GM21529 (cell line): ENCODE results near the gene TRA2B.

Experiments
- ATAC-seq: cut with Tn5 transposase; IDR thresholded peaks from one replicate; pipeline ENCODE4 v1.9.1; 2021; ENCODE audit not compliant: unreplicated experiment

TRA2B gene

DNA sequence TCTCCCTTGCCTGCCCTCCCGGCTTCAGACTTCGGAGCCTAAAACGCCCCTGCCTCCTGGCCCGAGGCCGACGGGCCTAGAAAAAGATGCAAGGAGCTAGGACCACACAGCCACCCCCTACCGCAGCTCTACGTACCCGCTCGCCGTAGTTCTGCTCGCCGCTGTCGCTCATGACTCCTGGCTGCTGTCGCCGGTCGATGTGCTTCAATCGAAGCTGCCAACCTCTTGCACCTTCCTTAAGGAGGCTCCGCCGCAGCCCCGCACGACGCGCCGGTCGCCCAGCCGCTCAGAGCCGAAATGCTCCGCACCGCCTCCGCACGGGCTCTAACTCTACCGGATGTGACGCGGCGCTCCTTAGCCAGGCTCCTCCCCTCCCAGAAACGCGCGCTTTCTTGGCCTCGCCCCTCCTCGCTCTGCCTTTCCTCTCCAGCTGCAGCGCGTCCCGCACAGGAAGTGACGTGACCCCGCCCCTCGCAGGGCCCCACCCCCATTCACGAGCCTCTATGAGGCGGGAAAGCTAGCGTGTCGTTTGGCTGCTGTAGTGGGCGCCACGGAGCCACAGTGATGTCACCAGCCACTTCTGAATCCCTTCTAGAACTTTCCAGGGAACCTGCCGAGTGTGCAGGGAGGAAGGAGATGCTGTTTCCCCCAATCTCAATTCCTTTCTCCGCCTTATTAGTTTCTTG lies at the start of gene TRA2B:
Gene TRA2B (minus strand): TSS at position 326 of the 686 bp plus-strand sequence. CDS start 154 bp downstream, at position 172.
- ATAC-seq, result peak; percentile 95

DNA sequence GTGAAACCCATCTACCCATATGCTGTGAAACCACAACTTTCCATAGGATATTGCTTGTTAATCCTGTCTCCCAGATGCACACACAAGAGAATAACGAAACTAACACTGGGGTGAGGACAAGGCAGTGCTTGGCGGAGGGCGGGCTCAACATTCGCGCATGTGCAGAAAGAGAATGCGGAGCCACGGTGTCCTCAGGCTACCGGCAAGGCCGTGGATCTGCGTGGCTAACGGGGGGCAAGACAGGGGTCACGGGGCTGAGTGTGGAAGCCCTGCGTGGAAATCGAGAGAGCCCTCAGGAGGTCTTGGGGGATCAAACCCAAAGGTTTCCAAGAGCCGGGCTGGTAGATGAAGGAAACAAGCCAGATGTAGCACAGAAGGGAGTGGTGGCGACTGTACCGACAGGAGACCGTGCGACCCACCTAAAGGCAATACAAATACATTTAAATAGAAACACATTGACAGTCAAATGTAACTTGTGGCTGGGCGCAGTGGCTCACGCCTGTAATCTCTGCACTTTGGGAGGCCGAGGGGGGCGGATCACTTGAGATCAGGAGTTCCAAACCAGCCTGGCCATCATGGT lies 48.5 kb upstream of the TRA2B start:
- no peak for ATAC-seq

- no peak for ATAC-seq
These were observed 46.4 kb upstream of the TRA2B start for GRCh38 chr3:185984203-185984602.

DNA sequence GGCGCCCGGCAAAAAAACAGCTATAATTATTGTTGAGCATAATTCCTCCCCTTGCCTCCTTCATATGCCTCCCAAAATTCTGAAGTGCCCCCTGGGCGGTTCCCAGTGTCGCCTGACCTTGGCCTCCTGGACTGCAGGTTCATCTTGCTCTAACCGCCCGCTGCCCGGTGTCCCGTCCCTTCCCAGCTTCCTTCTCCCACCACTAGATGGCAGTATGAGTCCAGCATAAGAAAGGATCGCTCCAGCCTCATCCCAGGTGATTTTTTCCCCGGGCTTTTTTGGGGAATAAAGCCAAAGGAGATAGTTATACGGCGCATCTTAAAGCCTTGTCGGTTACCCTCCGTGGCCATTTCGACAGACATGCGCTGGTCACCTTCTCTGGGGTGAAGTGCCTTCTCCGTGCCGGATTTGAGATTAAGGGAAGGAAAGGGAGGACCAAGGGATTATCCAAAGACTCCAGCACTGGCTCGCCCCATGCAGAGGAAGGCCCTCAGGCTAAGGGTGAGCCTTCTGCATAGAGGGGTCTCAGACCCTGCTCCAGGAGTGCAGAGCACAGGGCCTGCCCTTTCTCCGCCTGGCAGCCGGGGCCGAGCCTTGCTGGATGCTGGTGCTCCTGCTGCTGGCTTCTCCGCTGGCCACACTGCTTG lies 45.8 kb upstream of the TRA2B start:
- ATAC-seq, result peak; percentile 66

DNA sequence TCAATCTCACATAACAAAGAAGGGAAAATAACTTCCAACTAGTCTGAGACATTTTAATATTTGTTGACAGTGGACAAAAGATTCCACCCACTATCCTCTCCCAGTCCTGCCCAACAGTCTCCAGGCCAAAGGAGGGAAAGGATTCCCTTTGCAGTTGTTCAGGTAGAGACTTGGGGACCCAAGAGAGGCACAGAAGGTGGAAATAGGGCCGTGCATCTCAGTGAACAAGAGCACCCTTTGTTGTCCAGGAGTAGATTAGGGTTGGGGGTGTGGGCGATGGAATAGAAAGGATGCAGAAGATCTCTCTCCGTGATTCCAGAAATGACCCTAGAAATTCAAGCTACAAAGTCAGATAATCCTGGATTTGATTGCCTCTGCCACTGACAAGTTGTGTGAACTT lies 44.8 kb upstream of the TRA2B start:
- ATAC-seq, result no peak

GRCh38 chr3:185981621-185982020 lies 43.8 kb upstream of the TRA2B start:
- ATAC-seq, result no peak

- ATAC-seq, result no peak
These were observed 41.9 kb upstream of the TRA2B start for GRCh38 chr3:185979721-185980121.

DNA sequence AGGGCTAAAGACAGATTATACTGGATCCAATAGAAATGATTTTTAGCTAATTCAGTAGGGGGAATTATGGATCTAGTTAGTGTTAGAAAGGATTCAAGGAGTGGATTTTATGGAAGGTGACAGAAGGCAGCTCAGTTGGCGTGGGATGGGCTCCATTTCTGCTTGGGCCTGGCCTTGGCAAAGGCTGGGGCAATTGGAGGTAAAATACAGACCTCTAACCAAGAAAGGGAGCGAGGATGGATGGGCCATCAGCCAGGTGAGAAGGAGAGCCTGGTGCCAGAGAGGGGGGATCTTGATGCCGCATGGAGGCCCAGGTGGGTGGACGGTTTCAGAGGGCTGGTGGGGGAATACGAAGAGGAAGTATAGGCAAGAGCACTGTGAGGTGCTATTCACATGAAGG lies 40.7 kb upstream of the TRA2B start:
- no peak for ATAC-seq

GRCh38 chr3:185977679-185978040 lies 39.8 kb upstream of the TRA2B start:
- ATAC-seq, result no peak

DNA sequence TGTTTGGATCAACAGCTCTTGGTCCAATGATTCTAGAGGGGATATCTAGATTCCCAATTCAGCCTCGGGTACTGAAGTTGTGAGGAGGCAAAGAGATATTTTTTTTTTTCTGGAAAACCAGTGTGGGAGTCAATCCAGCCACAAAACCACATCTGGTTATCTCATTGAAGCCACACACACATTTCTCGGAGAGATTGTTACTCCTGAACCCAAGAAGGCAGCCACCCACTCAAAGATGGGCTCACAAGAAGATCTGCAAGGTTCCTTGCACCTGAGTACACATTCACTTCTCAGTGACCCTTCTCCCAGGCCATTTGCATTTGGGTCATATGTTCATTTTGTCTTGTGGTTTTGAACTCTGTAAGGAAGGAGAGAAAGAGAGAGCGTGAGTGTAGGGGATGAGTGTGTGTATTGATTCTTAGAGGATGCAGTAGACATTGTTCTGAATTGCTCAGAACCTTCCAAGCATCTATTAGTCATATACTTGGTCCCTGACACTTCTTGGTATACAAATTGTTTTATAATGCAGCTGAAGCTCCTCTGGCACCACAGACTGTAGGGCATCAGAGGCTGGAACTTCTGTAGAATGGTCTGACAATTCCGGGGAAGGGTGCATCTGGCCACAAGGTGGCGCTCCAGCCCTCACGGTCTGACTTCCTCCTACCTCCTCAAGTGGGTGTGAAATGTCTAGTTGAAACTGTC lies 39.3 kb upstream of the TRA2B start:
- ATAC-seq, result peak; percentile 91

DNA sequence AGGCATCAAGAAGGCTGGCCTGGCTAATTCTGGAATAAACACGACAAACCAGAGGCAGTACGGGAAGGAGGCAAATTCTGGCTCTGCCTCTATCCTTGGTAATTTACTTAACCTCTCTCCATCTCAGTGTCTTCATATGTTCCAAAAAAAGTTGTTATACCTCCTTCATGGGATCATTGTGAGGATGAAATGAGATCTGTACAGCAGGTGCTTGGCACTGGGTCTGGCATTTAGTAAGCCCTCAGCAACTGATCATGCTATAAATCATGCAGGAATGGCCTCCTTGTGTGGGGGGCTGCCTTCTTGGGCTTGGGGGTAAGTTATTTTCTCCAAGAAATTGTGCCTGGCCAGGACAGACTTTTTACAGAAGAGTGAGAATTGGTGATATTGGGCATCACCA lies 38.3 kb upstream of the TRA2B start:
- ATAC-seq, result no peak

GRCh38 chr3:185971579-185971978 lies 33.8 kb upstream of the TRA2B start:
- no peak for ATAC-seq

DNA sequence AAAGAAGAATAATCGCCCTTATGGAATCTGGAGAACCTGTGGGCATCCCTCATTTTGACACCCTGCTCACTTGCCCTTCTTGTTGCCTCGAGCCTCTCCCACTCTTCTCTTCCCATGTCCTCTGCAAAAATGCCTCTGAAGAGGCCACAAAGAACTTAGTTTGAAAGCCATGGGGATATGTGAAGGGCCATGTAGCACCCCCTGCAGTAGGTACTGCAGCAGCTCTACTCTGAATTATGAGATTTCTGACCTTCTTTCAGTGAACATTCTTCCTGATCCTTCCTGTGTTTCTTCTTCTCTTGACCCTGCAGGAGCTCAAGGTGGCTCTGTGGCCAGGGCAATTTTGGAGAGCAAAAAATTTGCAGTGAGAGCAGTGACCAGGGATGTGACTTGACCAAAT lies 30.4 kb upstream of the TRA2B start:
- ATAC-seq, result no peak

GRCh38 chr3:185966655-185967054 lies 28.8 kb upstream of the TRA2B start:
- ATAC-seq, result no peak

GRCh38 chr3:185965496-185965895 lies 27.7 kb upstream of the TRA2B start:
- no peak for ATAC-seq

DNA sequence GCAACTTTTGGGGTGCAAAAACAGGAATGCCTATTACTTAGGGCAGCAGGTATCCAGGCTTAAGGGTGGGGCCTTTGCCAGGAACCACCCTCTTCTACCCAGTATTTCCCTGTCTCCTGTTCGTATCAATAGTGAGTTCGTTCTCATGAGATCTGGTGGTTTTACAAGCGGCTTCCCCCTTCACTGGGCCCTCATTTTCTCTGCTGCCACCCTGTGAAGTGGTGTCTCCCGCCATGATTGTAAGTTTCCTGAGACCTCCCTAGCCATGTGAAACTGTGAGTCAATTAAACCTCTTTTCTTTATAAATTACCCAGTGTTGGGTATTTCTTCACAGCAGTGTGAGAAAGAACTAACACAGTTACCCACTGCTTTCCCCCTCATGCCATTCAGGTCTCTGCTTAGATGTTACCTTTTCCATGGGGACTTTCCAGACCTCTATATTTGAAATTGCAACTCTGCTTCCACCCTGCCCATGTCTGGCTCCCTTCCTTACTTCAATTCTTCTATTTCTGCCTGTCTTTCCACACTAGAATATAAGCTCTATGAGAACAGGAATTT lies 23.9 kb upstream of the TRA2B start:
- ATAC-seq, result no peak

DNA sequence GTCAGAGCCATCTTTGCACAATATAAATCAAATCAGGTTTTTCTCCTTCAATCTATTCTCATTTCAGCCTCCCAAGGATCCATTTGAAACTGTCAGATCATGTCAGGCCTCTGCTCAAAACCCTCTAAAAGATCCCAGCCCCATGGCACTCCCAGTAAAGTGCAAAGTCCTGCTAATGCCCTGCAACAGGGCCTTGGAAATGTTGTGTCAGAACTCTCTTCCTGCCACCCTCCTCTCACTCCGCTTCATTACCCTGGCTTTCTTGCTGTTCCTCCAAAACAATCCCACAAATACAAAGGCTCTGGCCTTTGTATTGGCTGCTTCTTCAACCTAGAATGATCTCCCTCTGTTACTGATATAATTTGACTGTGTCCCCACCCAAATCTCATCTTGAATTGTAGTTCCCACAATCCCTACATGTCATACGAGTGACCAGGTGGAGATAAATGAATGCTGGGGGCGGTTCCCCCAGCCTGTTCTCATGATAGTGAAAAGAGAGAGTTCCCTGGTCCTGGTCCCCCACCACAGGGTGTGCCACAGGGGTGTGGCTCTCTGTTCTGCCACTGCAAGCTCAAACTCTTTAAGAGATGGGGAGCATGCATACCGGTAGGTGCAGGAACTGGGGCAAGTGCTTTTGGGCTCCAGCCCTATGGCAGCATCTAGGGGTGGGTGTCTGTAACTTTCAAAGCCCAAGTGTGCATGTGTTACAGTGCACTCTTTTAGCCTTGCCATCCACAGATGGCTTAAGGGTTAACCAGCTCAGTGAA lies 22.9 kb upstream of the TRA2B start:
- no peak for ATAC-seq

DNA sequence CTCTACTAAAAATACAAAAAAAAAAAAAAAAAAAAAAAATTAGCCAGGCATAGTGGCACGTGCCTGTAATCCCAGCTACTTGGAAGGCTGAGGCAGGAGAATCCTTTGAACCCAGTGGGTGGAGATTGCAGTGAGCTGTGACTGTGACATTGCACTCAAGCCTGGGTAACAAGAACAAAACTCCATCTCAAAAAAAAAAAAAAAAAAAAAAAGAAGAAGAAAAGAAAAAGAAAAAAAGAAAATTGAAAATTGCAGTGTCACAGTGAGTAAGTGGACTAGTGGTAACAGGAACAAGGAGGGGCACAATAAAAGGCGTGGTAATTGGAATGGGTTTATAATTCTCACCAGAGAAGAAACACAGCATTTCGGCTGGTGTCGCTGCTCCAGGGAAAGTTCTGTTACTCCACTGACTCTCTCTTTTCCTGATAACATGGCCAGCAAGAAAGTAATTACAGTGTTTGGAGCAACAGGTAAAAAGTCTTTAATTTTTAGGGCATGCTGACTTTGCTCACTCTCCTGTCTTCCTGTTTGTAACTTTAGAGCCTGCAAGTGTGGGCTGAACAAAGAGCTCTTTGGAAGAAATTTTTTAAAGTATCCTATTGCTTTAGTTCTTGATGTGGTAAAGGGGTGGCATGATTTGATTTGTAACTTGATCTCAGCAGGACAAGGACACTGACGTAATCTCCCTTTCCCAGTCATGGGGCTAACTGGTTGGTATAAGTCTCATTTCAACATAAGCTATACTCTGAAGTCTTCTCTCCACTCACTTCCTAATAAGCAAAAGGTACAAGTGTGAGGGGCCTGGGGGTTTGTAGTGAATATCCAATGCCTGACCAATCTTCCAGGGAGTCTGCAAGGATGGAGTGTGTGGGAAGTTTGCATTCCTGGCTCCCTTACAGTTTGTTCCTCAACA lies 22.1 kb upstream of the TRA2B start:
- no peak for ATAC-seq

- no peak for ATAC-seq
These were observed 20.8 kb upstream of the TRA2B start for GRCh38 chr3:185958626-185959025.

GRCh38 chr3:185956244-185956643 lies 18.4 kb upstream of the TRA2B start:
- no peak for ATAC-seq
